HG03060 (cell line): ENCODE data around the gene ASPHD2.
"Not testable (repeated sequence)": the region's sequence is repeated elsewhere in the genome, so short reads cannot be mapped to it uniquely, and the experiment has no call there.

Experiments used
- ATAC-seq: cut with Tn5 transposase; IDR thresholded peaks from one replicate; pipeline ENCODE4 v1.9.1; 2021; ENCODE audit warnings: low read depth, moderate number of reproducible peaks; ENCODE audit not compliant: unreplicated experiment

The ASPHD2 gene

GRCh38 chr22:26414347-26414746 lies 14.7 kb upstream of the ASPHD2 start:
- ATAC-seq: no peak

GRCh38 chr22:26416256-26416655 lies 12.8 kb upstream of the ASPHD2 start:
- no peak for ATAC-seq

GRCh38 chr22:26416670-26417276 lies 12.3 kb upstream of the ASPHD2 start:
- no peak for ATAC-seq

- no peak for ATAC-seq
Observed at GRCh38 chr22:26417406-26417805, 11.7 kb upstream of the ASPHD2 start.

GRCh38 chr22:26418620-26419019 lies 10.4 kb upstream of the ASPHD2 start:
- no peak for ATAC-seq

- ATAC-seq: no peak
Observed at GRCh38 chr22:26426924-26427323, 2.1 kb upstream of the ASPHD2 start.

- no peak for ATAC-seq
Observed at GRCh38 chr22:26429458-26430286, 612 bp downstream of the ASPHD2 start.

GRCh38 chr22:26430600-26430999 lies 1.5 kb downstream of the ASPHD2 start:
- no peak for ATAC-seq

GRCh38 chr22:26431261-26431995 lies 2.4 kb downstream of the ASPHD2 start:
- ATAC-seq: no peak

GRCh38 chr22:26432619-26433311 lies 3.7 kb downstream of the ASPHD2 start:
- peak; percentile 44 for ATAC-seq

- ATAC-seq: no peak
Observed at GRCh38 chr22:26433805-26434204, 4.7 kb downstream of the ASPHD2 start.

- ATAC-seq: no peak
Observed at GRCh38 chr22:26435327-26436093, 6.5 kb downstream of the ASPHD2 start.

GRCh38 chr22:26436903-26437515 lies 7.9 kb downstream of the ASPHD2 start:
- ATAC-seq: no peak

- no peak for ATAC-seq
Observed at GRCh38 chr22:26437694-26438392, 8.8 kb downstream of the ASPHD2 start.

- not testable (repeated sequence) for ATAC-seq
Observed at GRCh38 chr22:26438776-26439175, 9.7 kb downstream of the ASPHD2 start.

- ATAC-seq: no peak
Observed at GRCh38 chr22:26439559-26439958, 10.5 kb downstream of the ASPHD2 start.

- no peak for ATAC-seq
Observed at GRCh38 chr22:26442086-26442756, 13.2 kb downstream of the ASPHD2 start.

- no peak for ATAC-seq
Observed at GRCh38 chr22:26443901-26444690, 15.0 kb downstream of the ASPHD2 start.
